Activated T-helper 1 cell treated with anti-CD3 and anti-CD28 coated beads, Interleukin-2, amount 50 U/mL, for 16 hours (primary cell): ENCODE data around the gene TNNC1.

ENCODE experiments used
- DNase-seq, 2 donors: peaks; one replicate each; pipeline ENCODE4 v3.0.0-alpha.2; 2020; ENCODE audit warnings: low read depth in 1 of 2, low spot score in 1 of 2

The TNNC1 gene

GRCh38 chr3:52402101-52402521, 51.7 kb downstream of the TNNC1 start:
- DNase-seq, result no peak

- DNase-seq, result no peak
Measured at GRCh38 chr3:52401551-52401950, 52.3 kb downstream of the TNNC1 start.
